ENCODE data around the gene IFNL3.

DNA sequence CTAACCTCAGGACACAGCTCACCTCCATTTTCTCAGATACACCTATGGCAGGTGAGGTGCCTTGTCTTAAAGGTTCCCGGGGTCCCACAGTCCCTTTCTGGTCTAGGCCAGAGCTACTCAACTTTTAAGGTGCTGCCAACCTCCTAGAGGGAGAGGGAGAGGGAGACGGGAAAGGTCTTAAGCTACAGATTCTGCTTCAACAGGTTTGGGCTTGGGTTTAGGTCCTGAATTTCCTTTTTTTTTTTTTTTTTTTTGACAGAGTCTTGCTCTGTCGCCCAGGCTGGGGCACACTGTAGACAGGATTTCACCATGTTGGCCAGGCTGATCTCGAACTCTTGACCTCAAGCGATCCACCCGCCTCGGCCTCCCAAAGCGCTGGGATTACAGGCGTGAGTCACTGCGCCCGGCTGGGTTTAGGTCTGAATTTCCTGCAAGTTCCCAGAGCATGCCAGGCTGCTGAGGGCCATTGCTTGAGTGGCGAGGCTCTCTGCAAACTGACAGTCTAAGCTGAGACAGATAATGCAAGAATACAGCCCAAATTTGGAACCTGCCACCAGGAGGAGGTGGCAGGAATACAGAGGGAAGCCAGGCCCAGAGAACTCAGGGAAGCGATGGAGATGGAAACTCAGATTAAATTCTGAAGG is 33.0 kb downstream of the IFNL3 start:
- TF ChIP-seq, protein P1, sequence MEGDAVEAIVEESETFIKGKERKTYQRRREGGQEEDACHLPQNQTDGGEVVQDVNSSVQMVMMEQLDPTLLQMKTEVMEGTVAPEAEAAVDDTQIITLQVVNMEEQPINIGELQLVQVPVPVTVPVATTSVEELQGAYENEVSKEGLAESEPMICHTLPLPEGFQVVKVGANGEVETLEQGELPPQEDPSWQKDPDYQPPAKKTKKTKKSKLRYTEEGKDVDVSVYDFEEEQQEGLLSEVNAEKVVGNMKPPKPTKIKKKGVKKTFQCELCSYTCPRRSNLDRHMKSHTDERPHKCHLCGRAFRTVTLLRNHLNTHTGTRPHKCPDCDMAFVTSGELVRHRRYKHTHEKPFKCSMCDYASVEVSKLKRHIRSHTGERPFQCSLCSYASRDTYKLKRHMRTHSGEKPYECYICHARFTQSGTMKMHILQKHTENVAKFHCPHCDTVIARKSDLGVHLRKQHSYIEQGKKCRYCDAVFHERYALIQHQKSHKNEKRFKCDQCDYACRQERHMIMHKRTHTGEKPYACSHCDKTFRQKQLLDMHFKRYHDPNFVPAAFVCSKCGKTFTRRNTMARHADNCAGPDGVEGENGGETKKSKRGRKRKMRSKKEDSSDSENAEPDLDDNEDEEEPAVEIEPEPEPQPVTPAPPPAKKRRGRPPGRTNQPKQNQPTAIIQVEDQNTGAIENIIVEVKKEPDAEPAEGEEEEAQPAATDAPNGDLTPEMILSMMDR (IDR thresholded peaks at IDR 0.05) = no peak
- TF ChIP-seq ZFX (IDR thresholded peaks at IDR 0.05; ENCODE audit: borderline replicate concordance) = no peak

All from 22Rv1 (cell line).